HCT116 (cell line): ENCODE data around the gene GNB1L. TPM values are rescaled to one million over a fixed set of nuclear protein-coding genes. Genes with fewer than 3 reads are reported as not detected.
A peak's percentile ranks its signal among the peaks of the same experiment; 100 is the strongest.

ENCODE experiments used
- ATAC-seq: fragments of 200-7000 bp; cut with Tn5 transposase; 2 replicates; pipeline ENCODE4 v1.9.1; 2020; ENCODE audit warnings: mild to moderate bottlenecking, moderate library complexity
- BruUV-seq: library from RNA; stranded (reverse); fragments of 400-500 nt; replicated peaks from 2 replicates; lab custom pipeline; 2021; lab: Mats Ljungman, UMichigan
- CTCF ChIA-PET: fragments of 300-600 bp; sonication (Branson Sonifier 250); formaldehyde crosslinking; loops from one replicate; lab custom pipeline; 2021; ENCODE audit warnings: antibody characterized with exemption; lab: Charles Lee
- POLR2A ChIA-PET: fragments of 300-600, 350-600 bp; sonication (Branson Sonifier 250); formaldehyde crosslinking; loops from one replicate; lab custom pipeline; 2021; ENCODE audit warnings: antibody characterized with exemption; lab: Charles Lee
- RAD21 ChIA-PET, 2 experiments: fragments of 300-600 bp; sonication (Branson Sonifier 250); formaldehyde crosslinking; loops; one replicate each; lab custom pipeline; 2023; ENCODE audit warnings: low total read pairs in 2 of 2; ENCODE audit not compliant: uncharacterized antibody in 2 of 2, unreplicated experiment in 2 of 2, low non-redundant PET in 1 of 2; lab: Charles Lee
- DNase-seq: peaks from one replicate; pipeline ENCODE4 v3.0.0-alpha.2; 2010; ENCODE audit warnings: low read depth, low spot score
- H2AFZ ChIP-seq: fragments of 200-600 bp; shearing (Covaris generic), sonication (generic); 2 replicates; pipeline ENCODE4 v1.6.1; 2017; ENCODE audit warnings: low read depth, mixed run types, mixed read lengths, antibody characterized with exemption, low read length; ENCODE audit not compliant: poor library complexity, severe bottlenecking
- H3K27ac ChIP-seq: 2 replicates; pipeline ENCODE4 v1.5.1; 2012; ENCODE audit warnings: low read depth, low read length
- H3K27me3 ChIP-seq: fragments of 200-600 bp; sonication (generic); 2 replicates; pipeline ENCODE4 v1.6.1; 2016; ENCODE audit warnings: mixed run types, low read length, mixed read lengths; ENCODE audit not compliant: insufficient read depth
- H3K36me3 ChIP-seq, 2 experiments: fragments of 200-500 bp in 1 of 2; fragments of 200-600 bp in 1 of 2; sonication (Bioruptor generic) in 1 of 2; sonication (generic) in 1 of 2; 2 replicates each; pipeline versions ENCODE4 v1.5.1 to v1.6.1; 2014 to 2016; ENCODE audit warnings: low read length in 2 of 2, inconsistent platforms in 1 of 2, mixed read lengths in 1 of 2, mixed run types in 1 of 2; ENCODE audit not compliant: insufficient read depth in 2 of 2, control insufficient read depth in 1 of 2
- H3K4me1 ChIP-seq, 2 experiments: fragments of 200-600 bp in 1 of 2; sonication (generic) in 1 of 2; 2 replicates each; pipeline versions ENCODE4 v1.5.1 to v1.6.1; 2012 to 2017; ENCODE audit warnings: low read length in 2 of 2, inconsistent platforms in 1 of 2, mild to moderate bottlenecking in 1 of 2, mixed read lengths in 1 of 2, mixed run types in 1 of 2, moderate library complexity in 1 of 2; ENCODE audit not compliant: insufficient read depth in 2 of 2, control insufficient read depth in 1 of 2
- H3K4me2 ChIP-seq: fragments of 200-600 bp; sonication (generic); 2 replicates; pipeline ENCODE4 v1.6.1; 2017; ENCODE audit warnings: mixed run types, low read length, mixed read lengths
- H3K4me3 ChIP-seq, 2 experiments: fragments of 200-600 bp in 1 of 2; sonication (generic) in 1 of 2; replicated peaks in 1 of 2; 2 replicates each; pipeline ENCODE4 v1.5.1; 2011 to 2016; ENCODE audit warnings: low read length in 2 of 2, control low read depth in 1 of 2, low read depth in 1 of 2, mild to moderate bottlenecking in 1 of 2, mixed read lengths in 1 of 2, mixed run types in 1 of 2
- H3K79me2 ChIP-seq: fragments of 200-600 bp; sonication (generic); 2 replicates; pipeline ENCODE4 v1.6.1; 2017; ENCODE audit warnings: mild to moderate bottlenecking, mixed run types, low read length, moderate library complexity, mixed read lengths; ENCODE audit not compliant: insufficient read depth
- H3K9ac ChIP-seq: fragments of 200-600 bp; sonication (generic); 2 replicates; pipeline ENCODE4 v1.6.1; 2016; ENCODE audit warnings: low read length, mixed read lengths
- H3K9me2 ChIP-seq: fragments of 200-600 bp; sonication (generic), shearing (Covaris generic); 2 replicates; pipeline ENCODE4 v1.6.1; 2017; ENCODE audit warnings: mixed run types, mild to moderate bottlenecking, moderate library complexity; ENCODE audit not compliant: insufficient read depth
- H3K9me3 ChIP-seq, 2 experiments: fragments of 200-500 bp in 1 of 2; fragments of 200-600 bp in 1 of 2; sonication (Bioruptor generic) in 1 of 2; sonication (generic) in 1 of 2; 2 replicates each; pipeline ENCODE4 v1.6.1; 2014 to 2017; ENCODE audit warnings: low read length in 2 of 2, mixed read lengths in 2 of 2, inconsistent platforms in 1 of 2, low read depth in 1 of 2, mild to moderate bottlenecking in 1 of 2, mixed run types in 1 of 2, moderate library complexity in 1 of 2; ENCODE audit not compliant: control insufficient read depth in 1 of 2, insufficient read depth in 1 of 2
- H4K20me1 ChIP-seq: fragments of 200-600 bp; sonication (generic), shearing (Covaris generic); 2 replicates; pipeline ENCODE4 v1.6.1; 2017; ENCODE audit warnings: mixed run types, mild to moderate bottlenecking, moderate library complexity; ENCODE audit not compliant: insufficient read depth
- EGR1 ChIP-seq: IDR thresholded peaks from 2 replicates; pipeline ENCODE4 v1.6.1; 2012; ENCODE audit warnings: low read depth
- ELF1 ChIP-seq: IDR thresholded peaks from 2 replicates; pipeline ENCODE4 v1.6.1; 2012; ENCODE audit warnings: low read depth, borderline replicate concordance
- FOSL1 ChIP-seq: IDR thresholded peaks from 2 replicates; pipeline ENCODE4 v1.6.1; 2012; ENCODE audit warnings: low read depth
- JUND ChIP-seq: IDR thresholded peaks from 2 replicates; pipeline ENCODE4 v1.6.1; 2012
- POLR2A ChIP-seq: IDR thresholded peaks from 2 replicates; pipeline ENCODE4 v1.7.0; 2011; ENCODE audit warnings: borderline replicate concordance; ENCODE audit not compliant: insufficient read depth, insufficient read length; ENCODE audit errors: extremely low read depth
- RAD21 ChIP-seq: IDR thresholded peaks from 2 replicates; pipeline ENCODE4 v1.6.1; 2012; ENCODE audit warnings: low read depth, mild to moderate bottlenecking
- SIN3A ChIP-seq: IDR thresholded peaks from 2 replicates; pipeline ENCODE4 v1.6.1; 2012; ENCODE audit warnings: low read depth
- SP1 ChIP-seq: IDR thresholded peaks from 2 replicates; pipeline ENCODE4 v1.6.1; 2012; ENCODE audit warnings: low read depth
- TCF7L2 ChIP-seq: IDR thresholded peaks from 2 replicates; pipeline ENCODE4 v1.7.0; 2011; ENCODE audit warnings: borderline replicate concordance, inconsistent platforms; ENCODE audit not compliant: insufficient read depth, insufficient read length; ENCODE audit errors: extremely low read depth
- ZNF274 ChIP-seq: fragments of 200-500 bp; sonication (Bioruptor generic); IDR thresholded peaks from 2 replicates; pipeline ENCODE4 v1.6.1; 2014; ENCODE audit warnings: mild to moderate bottlenecking, low read depth, low read length, inconsistent platforms
- intact Hi-C: fragments of 100-400 bp; cut with micrococcal nuclease; formaldehyde crosslinking; loops from 2 replicates; pipeline ENCODE4 v1.10.0; 2022
- total RNA-seq: library from RNA; stranded (reverse); gene quantifications from one replicate; pipeline ENCODE4 v1.2.1, GENCODE V29; 2021; ENCODE audit not compliant: unreplicated experiment
- TF ChIP-seq, protein P1 (sequence below): IDR thresholded peaks from 2 replicates; pipeline ENCODE4 v1.6.1; 2012
- TF ChIP-seq, protein P2 (sequence below): IDR thresholded peaks from 2 replicates; pipeline ENCODE4 v1.6.1; 2011; ENCODE audit warnings: mild to moderate bottlenecking, low read length, moderate library complexity; ENCODE audit not compliant: insufficient replicate concordance; ENCODE audit errors: extremely low read depth

GNB1L gene
- total RNA-seq, 1 experiment from 2014 or later, result 12.1 TPM

DNA sequence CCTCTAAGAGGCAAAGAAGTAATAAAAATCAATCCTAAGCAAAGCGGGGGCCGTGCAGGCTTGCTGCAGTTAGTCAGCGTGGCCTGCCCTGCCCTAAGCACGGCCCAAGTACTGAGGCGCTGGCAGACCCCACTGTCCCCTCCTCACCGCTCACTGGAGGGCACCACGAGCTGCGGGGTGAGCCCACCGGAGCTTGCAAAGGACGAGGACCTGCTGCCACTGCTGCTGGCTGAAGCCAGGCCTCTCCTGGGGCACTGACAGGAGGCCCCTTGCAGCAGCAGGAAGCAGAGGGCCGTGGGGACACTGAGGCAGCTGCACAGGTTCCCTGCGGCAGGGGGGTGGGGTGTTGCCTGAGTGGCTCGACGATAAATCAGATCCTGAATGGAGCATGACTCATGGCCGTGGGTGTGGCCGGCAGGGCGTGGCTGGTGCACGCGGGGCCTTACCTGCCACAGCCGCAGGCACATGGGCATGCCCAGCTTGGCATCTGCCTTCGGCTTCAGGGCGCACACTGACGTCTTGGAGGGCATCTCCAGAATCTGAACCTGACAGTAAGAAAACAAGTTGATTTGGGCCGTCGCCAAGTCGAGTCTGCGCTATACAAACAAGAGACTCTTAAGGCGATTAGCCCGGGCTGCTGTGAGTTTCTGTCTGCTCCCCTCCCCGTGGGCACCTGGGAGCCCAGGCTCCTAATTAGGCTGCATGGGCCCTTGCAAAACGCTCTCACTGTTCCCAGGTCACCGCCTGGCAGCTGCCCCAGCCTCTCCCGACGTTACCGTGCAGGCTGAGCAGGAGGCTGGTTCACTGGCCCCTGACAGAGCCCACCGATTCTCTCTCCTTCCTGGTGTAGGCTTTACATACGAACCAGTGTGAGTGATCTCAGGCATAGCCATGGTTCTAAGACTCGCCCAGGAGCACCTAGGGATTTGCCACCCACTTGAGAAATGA, 48.2 kb downstream of the GNB1L start:
- H3K4me3 ChIP-seq, result peak overlapping the region; percentile 9 to 28; a peak in 3 of 4 replicates
- H3K27ac ChIP-seq, result peak overlapping the region; percentile 57
- CTCF ChIA-PET, result no interaction called here

More for the DNA sequence above, 48.2 kb downstream of the GNB1L start:
- Histone ChIP-seq H2AFZ (no peak overlapping the region), H3K9me3 (no peaks in the 10 kb centered on the region), H3K4me1 (peaks cover 16 to 20% of the 10 kb centered on the region in 2 experiments), H3K9ac (peak overlapping the region; percentile 58), H3K4me2 (peak overlapping the region; percentile 73), H4K20me1 (no peaks in the 10 kb centered on the region), H3K79me2 (no peaks in the 10 kb centered on the region), H3K27me3 (no peaks in the 10 kb centered on the region), H3K36me3 (no peaks in the 10 kb centered on the region), H3K9me2 (no peaks in the 10 kb centered on the region)
- TF ChIP-seq JUND, result peak; percentile 77
- no peak for TF ChIP-seq ELF1
- TF ChIP-seq ZNF274, result no peak
- no peak for TF ChIP-seq RAD21
- peak; percentile 70 for TF ChIP-seq SP1
- TF ChIP-seq EGR1, result peak; percentile 38; the same call in 1 of the 2 replicates
- TF ChIP-seq, protein P1, sequence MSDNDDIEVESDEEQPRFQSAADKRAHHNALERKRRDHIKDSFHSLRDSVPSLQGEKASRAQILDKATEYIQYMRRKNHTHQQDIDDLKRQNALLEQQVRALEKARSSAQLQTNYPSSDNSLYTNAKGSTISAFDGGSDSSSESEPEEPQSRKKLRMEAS, result peak; percentile 97
- no peak for TF ChIP-seq TCF7L2
- peak; percentile 74 for TF ChIP-seq FOSL1
- TF ChIP-seq, protein P2, sequence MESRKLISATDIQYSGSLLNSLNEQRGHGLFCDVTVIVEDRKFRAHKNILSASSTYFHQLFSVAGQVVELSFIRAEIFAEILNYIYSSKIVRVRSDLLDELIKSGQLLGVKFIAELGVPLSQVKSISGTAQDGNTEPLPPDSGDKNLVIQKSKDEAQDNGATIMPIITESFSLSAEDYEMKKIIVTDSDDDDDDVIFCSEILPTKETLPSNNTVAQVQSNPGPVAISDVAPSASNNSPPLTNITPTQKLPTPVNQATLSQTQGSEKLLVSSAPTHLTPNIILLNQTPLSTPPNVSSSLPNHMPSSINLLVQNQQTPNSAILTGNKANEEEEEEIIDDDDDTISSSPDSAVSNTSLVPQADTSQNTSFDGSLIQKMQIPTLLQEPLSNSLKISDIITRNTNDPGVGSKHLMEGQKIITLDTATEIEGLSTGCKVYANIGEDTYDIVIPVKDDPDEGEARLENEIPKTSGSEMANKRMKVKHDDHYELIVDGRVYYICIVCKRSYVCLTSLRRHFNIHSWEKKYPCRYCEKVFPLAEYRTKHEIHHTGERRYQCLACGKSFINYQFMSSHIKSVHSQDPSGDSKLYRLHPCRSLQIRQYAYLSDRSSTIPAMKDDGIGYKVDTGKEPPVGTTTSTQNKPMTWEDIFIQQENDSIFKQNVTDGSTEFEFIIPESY, result no peak
- TF ChIP-seq SIN3A, result peak; percentile 74
- TF ChIP-seq POLR2A, result no peak
- ATAC-seq (peak; percentile 95), DNase-seq (peak; percentile 38)
- TSS peak; percentile 34 for BruUV-seq
- intact Hi-C loops, result no loop called here
- RAD21 ChIA-PET, result interaction anchor here in 1 of 2 experiments (1.2 kb wide), 1 partner anchor 76 kb away, joined by 13 read pairs; no protein-coding TSS in a partner anchor
- POLR2A ChIA-PET, result no interaction called here
